ENCODE data around the gene CDH13.

Gene CDH13

DNA sequence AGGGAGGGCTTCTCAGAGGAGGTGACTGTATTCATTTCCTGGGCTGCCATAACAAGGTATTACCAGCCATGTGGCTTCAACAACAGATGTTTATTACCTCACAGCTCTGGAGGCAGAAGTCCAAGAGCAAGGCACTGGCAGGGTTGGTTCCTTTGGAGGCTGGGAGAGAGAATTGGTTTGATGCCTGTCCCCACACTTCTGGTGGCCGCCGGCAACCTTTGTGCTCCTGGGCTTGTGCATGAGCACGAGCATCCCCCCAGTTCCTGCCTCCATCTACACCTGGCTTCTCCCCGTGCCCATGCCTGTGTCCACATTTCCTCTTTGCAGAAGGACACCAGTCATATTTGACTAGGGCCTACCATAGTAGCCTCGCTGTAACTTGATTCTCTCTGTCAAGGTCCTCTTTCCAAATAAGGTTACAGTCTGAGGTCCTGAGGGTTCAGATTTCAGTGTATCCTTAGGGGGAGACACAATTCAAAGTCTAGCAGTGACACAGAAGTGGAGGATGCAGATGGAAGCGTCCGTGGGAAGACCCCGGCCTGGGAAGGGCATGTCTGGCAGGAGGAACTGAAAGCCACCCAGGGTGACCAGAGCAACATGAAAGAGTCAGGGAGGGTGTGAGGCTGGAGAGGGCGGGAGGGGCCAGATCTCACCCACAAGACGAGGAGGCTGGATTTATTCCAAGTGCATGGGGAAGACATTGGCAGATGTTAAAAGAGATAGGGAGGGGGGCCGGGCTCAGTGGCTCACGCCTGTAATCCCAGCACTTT, 992.8 kb downstream of the CDH13 start:
- no peak for DNase-seq
- TF ChIP-seq, protein P1, sequence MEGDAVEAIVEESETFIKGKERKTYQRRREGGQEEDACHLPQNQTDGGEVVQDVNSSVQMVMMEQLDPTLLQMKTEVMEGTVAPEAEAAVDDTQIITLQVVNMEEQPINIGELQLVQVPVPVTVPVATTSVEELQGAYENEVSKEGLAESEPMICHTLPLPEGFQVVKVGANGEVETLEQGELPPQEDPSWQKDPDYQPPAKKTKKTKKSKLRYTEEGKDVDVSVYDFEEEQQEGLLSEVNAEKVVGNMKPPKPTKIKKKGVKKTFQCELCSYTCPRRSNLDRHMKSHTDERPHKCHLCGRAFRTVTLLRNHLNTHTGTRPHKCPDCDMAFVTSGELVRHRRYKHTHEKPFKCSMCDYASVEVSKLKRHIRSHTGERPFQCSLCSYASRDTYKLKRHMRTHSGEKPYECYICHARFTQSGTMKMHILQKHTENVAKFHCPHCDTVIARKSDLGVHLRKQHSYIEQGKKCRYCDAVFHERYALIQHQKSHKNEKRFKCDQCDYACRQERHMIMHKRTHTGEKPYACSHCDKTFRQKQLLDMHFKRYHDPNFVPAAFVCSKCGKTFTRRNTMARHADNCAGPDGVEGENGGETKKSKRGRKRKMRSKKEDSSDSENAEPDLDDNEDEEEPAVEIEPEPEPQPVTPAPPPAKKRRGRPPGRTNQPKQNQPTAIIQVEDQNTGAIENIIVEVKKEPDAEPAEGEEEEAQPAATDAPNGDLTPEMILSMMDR (IDR thresholded peaks at IDR 0.05) = no peak
- intact Hi-C loops (cut with DNase I; ENCODE audit: low total_unique reads) = no loop called here
- Histone ChIP-seq H3K4me1 (no peaks in the 10 kb centered on the region), H3K27me3 (no peaks in the 10 kb centered on the region), H3K9me3 (no peaks in the 10 kb centered on the region), H3K27ac (no peak overlapping the region), H3K4me3 (no peak overlapping the region), H3K36me3 (no peaks in the 10 kb centered on the region)

DNA sequence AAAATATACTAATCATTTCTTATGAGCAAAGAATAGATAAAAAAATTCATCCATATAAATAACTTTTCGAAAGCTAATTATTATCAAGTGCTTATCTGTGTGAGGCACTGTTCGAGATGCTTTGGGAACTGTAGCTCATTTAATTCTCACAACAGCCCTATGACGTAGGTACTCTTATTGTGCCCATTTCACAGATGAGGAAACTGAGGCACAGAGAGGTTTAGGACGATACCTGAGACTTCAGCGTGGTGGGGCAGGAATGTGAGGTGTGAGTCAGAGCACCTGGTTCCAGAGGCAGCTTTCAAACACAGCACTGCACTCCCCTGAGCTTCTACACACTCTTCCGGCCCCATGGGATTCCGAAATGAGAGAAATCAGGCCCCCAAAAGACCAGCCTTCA, 995.2 kb downstream of the CDH13 start:
- H3K4me3 ChIP-seq = no peak overlapping the region
- no peaks in the 10 kb centered on the region for H3K36me3 ChIP-seq
- intact Hi-C loops (cut with DNase I; ENCODE audit: low total_unique reads) = no loop called here

DNA sequence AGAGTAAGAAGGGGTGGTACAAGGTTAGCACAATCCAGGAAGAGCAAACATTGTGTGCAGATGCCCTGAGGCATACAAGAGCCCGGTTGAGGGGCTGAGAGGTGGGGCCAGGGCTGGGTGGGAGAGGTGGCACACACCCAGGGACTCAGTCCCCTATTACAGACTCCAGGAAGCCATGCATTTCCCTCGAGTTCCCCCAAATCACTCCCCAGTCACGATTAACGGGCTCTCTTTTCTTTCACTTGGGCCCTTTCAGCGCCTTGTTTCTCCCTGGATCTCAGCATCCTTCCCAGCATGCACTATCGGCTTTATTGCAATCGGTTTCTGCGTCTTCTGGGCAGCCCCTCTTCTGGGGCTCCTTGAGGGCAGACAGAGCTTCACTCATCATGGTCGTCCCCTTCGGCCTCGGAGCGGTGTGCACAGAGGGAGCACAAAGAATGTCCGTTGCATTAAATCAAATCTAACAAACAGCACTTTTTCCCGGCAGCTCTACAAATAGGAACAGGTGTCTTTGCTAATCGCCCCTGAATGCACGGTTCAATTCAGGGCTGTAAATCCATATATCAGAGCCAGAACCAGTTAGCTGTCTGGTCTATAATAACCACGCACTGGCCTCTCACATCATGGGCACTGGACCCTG, 996.4 kb downstream of the CDH13 start:
- Histone ChIP-seq H3K4me1 (no peaks in the 10 kb centered on the region), H3K9me3 (no peaks in the 10 kb centered on the region), H3K27me3 (no peaks in the 10 kb centered on the region), H3K4me3 (no peak overlapping the region), H3K36me3 (no peaks in the 10 kb centered on the region), H3K27ac (no peak overlapping the region)
- intact Hi-C loops (cut with DNase I; ENCODE audit: low total_unique reads) = no loop called here
- TF ChIP-seq, protein P1 (IDR thresholded peaks at IDR 0.05) = no peak
- no peak for DNase-seq

More for the DNA sequence above, 995.2 kb downstream of the CDH13 start:
- TF ChIP-seq, protein P1 (IDR thresholded peaks at IDR 0.05) = no peak
- no peaks in the 10 kb centered on the region for H3K9me3 ChIP-seq
- no peaks in the 10 kb centered on the region for H3K27me3 ChIP-seq
- no peak overlapping the region for H3K27ac ChIP-seq
- no peak for DNase-seq
- no peaks in the 10 kb centered on the region for H3K4me1 ChIP-seq

DNA sequence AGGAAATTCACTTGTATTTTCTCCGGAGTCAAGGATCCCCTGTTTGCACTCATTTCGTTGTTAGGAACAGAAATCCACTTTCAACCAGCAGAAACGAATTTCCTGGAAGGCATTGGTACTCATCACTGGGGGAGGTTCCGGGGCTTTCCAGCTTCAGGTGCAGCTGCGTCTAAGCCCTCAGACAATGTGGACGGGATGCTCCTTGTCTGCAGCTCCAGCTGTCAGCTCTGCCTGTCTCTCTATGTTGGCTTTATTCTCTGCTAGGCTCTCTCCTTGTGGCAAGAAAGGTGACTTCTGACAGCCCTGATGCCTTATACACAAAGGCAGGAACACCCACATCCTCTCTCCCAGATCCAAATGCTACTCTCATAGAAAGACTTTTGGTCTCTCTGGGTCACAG, 997.1 kb downstream of the CDH13 start:
- no peak overlapping the region for H3K4me3 ChIP-seq
- TF ChIP-seq, protein P1 (IDR thresholded peaks at IDR 0.05) = no peak
- no peaks in the 10 kb centered on the region for H3K36me3 ChIP-seq
- no peaks in the 10 kb centered on the region for H3K9me3 ChIP-seq
- no peaks in the 10 kb centered on the region for H3K4me1 ChIP-seq
- no peak overlapping the region for H3K27ac ChIP-seq
- intact Hi-C loops (cut with DNase I; ENCODE audit: low total_unique reads) = no loop called here
- no peaks in the 10 kb centered on the region for H3K27me3 ChIP-seq
- no peak for DNase-seq

DNA sequence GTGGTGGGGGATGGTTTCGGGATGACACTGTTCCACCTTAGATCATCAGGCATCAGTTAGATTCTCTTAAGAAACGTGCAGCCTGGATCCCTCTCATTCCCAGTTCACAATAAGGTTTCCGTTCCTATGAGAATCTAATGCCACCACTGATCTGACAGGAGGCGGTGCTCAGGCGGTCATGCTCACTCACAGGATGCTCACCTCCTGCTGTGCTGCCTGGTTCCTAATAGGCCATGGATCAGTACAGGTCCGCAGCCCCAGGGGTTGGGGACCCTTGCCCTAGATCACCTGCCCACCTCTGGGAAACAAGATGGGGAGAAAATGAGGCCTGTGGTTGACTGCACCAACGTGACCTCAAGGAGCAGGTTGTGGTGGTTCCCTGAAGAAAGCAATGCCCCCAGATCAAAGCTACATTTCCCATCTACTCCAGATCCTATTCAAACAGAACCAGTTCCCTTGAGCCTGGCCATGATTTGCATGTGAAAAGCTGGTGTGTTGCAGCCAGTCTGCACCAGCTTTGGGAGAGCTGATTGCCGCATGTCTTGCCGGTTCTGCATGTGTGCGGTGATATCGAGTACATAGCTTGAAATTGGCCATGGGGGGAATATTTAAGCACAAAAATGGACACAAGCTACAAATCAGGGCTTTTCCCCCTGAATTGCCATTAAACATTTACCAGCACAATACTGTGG, 997.8 kb downstream of the CDH13 start:
- H3K36me3 ChIP-seq = no peaks in the 10 kb centered on the region
- TF ChIP-seq, protein P1 (IDR thresholded peaks at IDR 0.05) = no peak
- H3K9me3 ChIP-seq = no peaks in the 10 kb centered on the region
- no peaks in the 10 kb centered on the region for H3K4me1 ChIP-seq
- no peak overlapping the region for H3K4me3 ChIP-seq
- no peaks in the 10 kb centered on the region for H3K27me3 ChIP-seq
- no peak for DNase-seq
- intact Hi-C loops (cut with DNase I; ENCODE audit: low total_unique reads) = no loop called here
- no peak overlapping the region for H3K27ac ChIP-seq

All from tibial artery (tissue), 4 donors.